A549 (cell line): ENCODE data around the gene SNX3. TPM values are rescaled to one million over a fixed set of nuclear protein-coding genes. Genes with fewer than 3 reads are reported as not detected.

Experiments used
- ATAC-seq, 2 experiments: fragments of 200-7000 bp in 1 of 2; fragments of >200 bp in 1 of 2; cut with Nextera tagmentation in 1 of 2; cut with Tn5 transposase in 1 of 2; 3 replicates each; pipeline versions ENCODE4 v1.8.0 to v1.9.1; 2018 to 2020; ENCODE audit warnings: mild to moderate bottlenecking in 1 of 2, moderate library complexity in 1 of 2
- CTCF ChIA-PET: fragments of 300-600 bp; sonication (Branson Sonifier 250); formaldehyde crosslinking; extraction: SDS; loops from one replicate; lab custom pipeline; 2021; ENCODE audit warnings: antibody characterized with exemption, inconsistent platforms; lab: Yijun Ruan, JAX
- POLR2A ChIA-PET: fragments of 350-600 bp; formaldehyde crosslinking; extraction: SDS; loops from one replicate; lab custom pipeline; 2021; ENCODE audit warnings: antibody characterized with exemption, inconsistent platforms; lab: Yijun Ruan, JAX
- DNase-seq, 2 experiments: peaks; one replicate each; pipeline versions ENCODE4 v3.0.0 to v3.0.0-alpha.2; 2011 to 2016; ENCODE audit warnings: low read depth in 1 of 2, low spot score in 1 of 2
- FAIRE-seq: peaks from 2 replicates; lab custom pipeline; 2011; peaks lifted over from hg19 to GRCh38; lab: Jason Lieb, UNC
- H3K27ac ChIP-seq, 2 experiments: fragments of >200 bp; sonication (Bioruptor Twin); formaldehyde crosslinking; 3 replicates each; pipeline ENCODE4 v1.5.1; 2016 to 2017
- H3K4me1 ChIP-seq: fragments of >200 bp; sonication (Bioruptor Twin); formaldehyde crosslinking; 3 replicates; pipeline ENCODE4 v1.6.1; 2016
- H3K4me2 ChIP-seq: fragments of >200 bp; sonication (Bioruptor Twin); formaldehyde crosslinking; 3 replicates; pipeline ENCODE4 v1.6.1; 2016
- H3K4me3 ChIP-seq: fragments of >200 bp; sonication (Bioruptor Twin); formaldehyde crosslinking; 3 replicates; pipeline ENCODE4 v1.5.1; 2016
- H3K9me3 ChIP-seq: fragments of >200 bp; sonication (Bioruptor Twin); formaldehyde crosslinking; 3 replicates; pipeline ENCODE4 v1.6.1; 2016
- CBX2 ChIP-seq: fragments of 200-600 bp; sonication (generic); IDR thresholded peaks from 2 replicates; pipeline ENCODE4 v1.6.1; 2016; ENCODE audit warnings: low read depth, mild to moderate bottlenecking, borderline replicate concordance
- CBX8 ChIP-seq: fragments of 200-600 bp; sonication (generic); IDR thresholded peaks from 2 replicates; pipeline ENCODE4 v1.6.1; 2016
- CEBPB ChIP-seq, 2 experiments: fragments of >200 bp in 1 of 2; sonication (Bioruptor Twin) in 1 of 2; formaldehyde crosslinking in 1 of 2; IDR thresholded peaks; 2 replicates each; pipeline ENCODE4 v1.6.1; 2012 to 2016
- CHD2 ChIP-seq: fragments of 150-350 bp; IDR thresholded peaks from 2 replicates; pipeline ENCODE4 v1.6.1; 2014; ENCODE audit warnings: low read length; ENCODE audit not compliant: partially characterized antibody
- EHF ChIP-seq: fragments of 250-450 bp; sonication (Bioruptor Pico); IDR thresholded peaks from 2 replicates; pipeline ENCODE4 v1.5.0; 2020; ENCODE audit warnings: mild to moderate bottlenecking
- FOSB ChIP-seq: fragments of 250-450 bp; sonication (Bioruptor Pico); IDR thresholded peaks from 2 replicates; pipeline ENCODE4 v1.5.0; 2020; ENCODE audit warnings: mild to moderate bottlenecking, moderate library complexity
- FOSL2 ChIP-seq, 2 experiments: fragments of 450-650 bp in 1 of 2; fragments of >200 bp in 1 of 2; sonication (Bioruptor Twin) in 1 of 2; formaldehyde crosslinking; IDR thresholded peaks; 2 replicates each; pipeline versions ENCODE4 v1.5.0 to v1.6.1; 2016 to 2020; ENCODE audit warnings: mild to moderate bottlenecking in 1 of 2, moderate library complexity in 1 of 2
- GATA3 ChIP-seq: IDR thresholded peaks from 2 replicates; pipeline ENCODE4 v1.6.1; 2012; ENCODE audit warnings: borderline replicate concordance
- HDAC2 ChIP-seq: fragments of 200-600 bp; sonication (generic); IDR thresholded peaks from 2 replicates; pipeline ENCODE4 v1.6.1; 2016
- HEYL ChIP-seq: fragments of 250-450 bp; sonication (Bioruptor Pico); IDR thresholded peaks from 2 replicates; pipeline ENCODE4 v1.8.0; 2021; ENCODE audit warnings: mild to moderate bottlenecking, moderate library complexity
- HOXA7 ChIP-seq: fragments of 250-450 bp; sonication (Bioruptor Pico); IDR thresholded peaks from 2 replicates; pipeline ENCODE4 v1.5.0; 2020; ENCODE audit warnings: mild to moderate bottlenecking, moderate library complexity
- HOXB13 ChIP-seq: fragments of 250-450 bp; sonication (Bioruptor Pico); IDR thresholded peaks from 2 replicates; pipeline ENCODE4 v1.5.0; 2020; ENCODE audit warnings: low read depth, mild to moderate bottlenecking, moderate library complexity
- JUN ChIP-seq, 2 experiments: fragments of >200 bp; sonication (Bioruptor Twin); formaldehyde crosslinking; IDR thresholded peaks; 2 replicates in 1 of 2; 3 replicates in 1 of 2; pipeline ENCODE4 v1.6.1; 2016 to 2017
- KDM1A ChIP-seq: fragments of 200-600 bp; sonication (generic); IDR thresholded peaks from 2 replicates; pipeline ENCODE4 v1.6.1; 2016; ENCODE audit warnings: low read depth, mild to moderate bottlenecking
- KDM5A ChIP-seq: fragments of 200-600 bp; sonication (generic); IDR thresholded peaks from 2 replicates; pipeline ENCODE4 v1.6.1; 2016; ENCODE audit warnings: antibody characterized with exemption, mild to moderate bottlenecking
- MAZ ChIP-seq: fragments of 150-350 bp; IDR thresholded peaks from 2 replicates; pipeline ENCODE4 v1.6.1; 2014; ENCODE audit warnings: antibody characterized with exemption, low read depth, low read length, borderline replicate concordance
- NFE2L2 ChIP-seq: fragments of 150-350 bp; conservative IDR thresholded peaks from 2 replicates; pipeline ENCODE4 v1.6.1; 2014; ENCODE audit warnings: low read length
- NPAS2 ChIP-seq: fragments of 250-450 bp; sonication (Bioruptor Pico); IDR thresholded peaks from 2 replicates; pipeline ENCODE4 v1.8.0; 2022; ENCODE audit warnings: mild to moderate bottlenecking, moderate library complexity, borderline replicate concordance
- POLR2A ChIP-seq: IDR thresholded peaks from 2 replicates; pipeline ENCODE4 v1.6.1; 2012; ENCODE audit warnings: mild to moderate bottlenecking, low read length
- RAD21 ChIP-seq, 2 experiments: fragments of >200 bp in 1 of 2; sonication (Bioruptor Twin) in 1 of 2; formaldehyde crosslinking in 1 of 2; IDR thresholded peaks in 1 of 2; conservative IDR thresholded peaks in 1 of 2; 2 replicates in 1 of 2; 3 replicates in 1 of 2; pipeline ENCODE4 v1.6.1; 2012 to 2018; ENCODE audit warnings: inconsistent platforms in 1 of 2
- RARB ChIP-seq: fragments of 250-450 bp; sonication (Bioruptor Pico); IDR thresholded peaks from 2 replicates; pipeline ENCODE4 v1.8.0; 2021; ENCODE audit warnings: mild to moderate bottlenecking, moderate library complexity
- RFX5 ChIP-seq: fragments of 450-650 bp; IDR thresholded peaks from 2 replicates; pipeline ENCODE4 v1.7.1; 2014; ENCODE audit warnings: antibody characterized with exemption, mild to moderate bottlenecking, moderate library complexity
- RNF2 ChIP-seq: fragments of 200-600 bp; sonication (generic); IDR thresholded peaks from 2 replicates; pipeline ENCODE4 v1.6.1; 2016; ENCODE audit warnings: low read depth, mild to moderate bottlenecking, antibody characterized with exemption, moderate library complexity, borderline replicate concordance
- TP53 ChIP-seq: fragments of 250-450 bp; sonication (Bioruptor Pico); IDR thresholded peaks from 2 replicates; pipeline ENCODE4 v1.5.0; 2021; ENCODE audit warnings: mild to moderate bottlenecking, moderate library complexity
- ZC3H11A ChIP-seq: fragments of 450-650 bp; IDR thresholded peaks from 2 replicates; pipeline ENCODE4 v1.6.1; 2014; ENCODE audit warnings: antibody characterized with exemption, mild to moderate bottlenecking
- ZFP36 ChIP-seq: fragments of 450-650 bp; IDR thresholded peaks from 2 replicates; pipeline ENCODE4 v1.6.1; 2014; ENCODE audit warnings: borderline replicate concordance; ENCODE audit not compliant: partially characterized antibody
- WGBS: methylation state at CpG from one replicate; pipeline ENCODE4 v1.1.6; 2017; ENCODE audit errors: missing lambda C conversion rate; 5-methylcytosine and 5-hydroxymethylcytosine counted together
- polyA plus RNA-seq, 4 experiments: library from polyadenylated mRNA; depleted of rRNA in 3 of 4; stranded (reverse); fragments of >200 nt; fragmentation: RNase III in 1 of 4; extraction: RNeasy Plus Mini Kit Qiagen cat#74134 plus additional on column Dnase treatment in 1 of 4; gene quantifications; 2 replicates in 3 of 4; 3 replicates in 1 of 4; pipeline ENCODE4 v1.2.3, GENCODE V29; 2011 to 2017
- TF ChIP-seq, protein P1 (sequence below): IDR thresholded peaks from 2 replicates; pipeline ENCODE4 v1.6.1; 2012
- TF ChIP-seq, protein P2 (sequence below): fragments of >200 bp; sonication (Bioruptor Twin); formaldehyde crosslinking; IDR thresholded peaks from 2 replicates; pipeline ENCODE4 v1.6.1; 2016
- TF ChIP-seq, protein P3 (sequence below): IDR thresholded peaks from 2 replicates; pipeline ENCODE4 v1.6.1; 2012; ENCODE audit warnings: low read depth, borderline replicate concordance

The SNX3 gene
- polyA plus RNA-seq, 2 of the 4 experiments (the other 2 are of a cell fraction): 106 to 214 TPM

DNA sequence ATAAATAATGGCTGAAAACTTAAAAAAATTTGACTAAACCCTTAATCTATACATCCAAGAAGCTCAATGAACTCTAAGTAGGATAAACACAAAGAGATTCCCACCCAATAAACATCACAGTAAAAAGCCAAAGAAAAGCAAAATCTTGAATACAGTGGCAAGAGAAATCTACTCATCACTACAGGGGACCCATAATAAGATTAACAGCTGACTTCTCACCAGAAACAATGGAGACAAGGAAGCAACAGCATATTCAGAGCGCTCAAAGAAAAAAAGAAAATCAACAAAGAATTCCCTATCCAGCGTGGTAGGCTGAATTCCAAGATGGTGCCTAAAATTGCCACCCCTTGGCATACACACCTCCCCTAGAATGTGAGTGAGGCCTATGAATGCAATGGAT, 18.6 kb downstream of the SNX3 start (continued):
- TF ChIP-seq, protein P1, sequence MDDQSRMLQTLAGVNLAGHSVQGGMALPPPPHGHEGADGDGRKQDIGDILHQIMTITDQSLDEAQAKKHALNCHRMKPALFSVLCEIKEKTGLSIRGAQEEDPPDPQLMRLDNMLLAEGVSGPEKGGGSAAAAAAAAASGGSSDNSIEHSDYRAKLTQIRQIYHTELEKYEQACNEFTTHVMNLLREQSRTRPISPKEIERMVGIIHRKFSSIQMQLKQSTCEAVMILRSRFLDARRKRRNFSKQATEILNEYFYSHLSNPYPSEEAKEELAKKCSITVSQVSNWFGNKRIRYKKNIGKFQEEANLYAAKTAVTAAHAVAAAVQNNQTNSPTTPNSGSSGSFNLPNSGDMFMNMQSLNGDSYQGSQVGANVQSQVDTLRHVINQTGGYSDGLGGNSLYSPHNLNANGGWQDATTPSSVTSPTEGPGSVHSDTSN: no peak
- no peak for TF ChIP-seq KDM1A
- TF ChIP-seq RARB (CRISPR knock-in tag): no peak
- no peak for TF ChIP-seq EHF
- no peak for TF ChIP-seq RAD21 (conservative IDR thresholded peaks at IDR 0.05 in 1 of 2, IDR thresholded peaks at IDR 0.05 in 1 of 2)
- TF ChIP-seq GATA3: no peak
- TF ChIP-seq TP53 (CRISPR knock-in tag): no peak
- no peak for TF ChIP-seq CHD2
- no peak for TF ChIP-seq ZFP36

DNA sequence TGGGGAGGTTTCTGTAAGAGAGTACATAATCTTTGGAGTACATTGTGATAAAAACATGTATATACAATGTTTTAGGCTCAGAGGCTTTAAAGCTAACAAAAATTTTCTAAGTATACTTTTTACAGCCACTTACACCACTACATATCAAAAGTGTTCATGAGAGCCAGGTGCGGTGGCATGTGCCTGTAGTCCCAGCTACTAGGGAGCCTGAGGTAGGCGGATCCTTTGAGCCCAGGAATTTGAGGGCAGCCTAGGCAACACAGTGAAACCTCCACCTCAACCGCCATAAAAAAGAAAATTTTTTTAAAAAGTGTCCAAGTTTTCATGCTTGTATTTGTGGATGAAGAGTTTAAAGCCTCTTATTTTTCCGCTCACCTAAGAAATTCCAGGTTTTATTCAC, 22.5 kb downstream of the SNX3 start:
- ChIA-PET POLR2A (no interaction called here), CTCF (no interaction called here)
- H3K9me3 ChIP-seq: no peaks in the 10 kb centered on the region; the same call in 2 of the 3 replicates
- H3K27ac ChIP-seq: no peak overlapping the region
- H3K4me3 ChIP-seq: no peak overlapping the region
- ATAC-seq: no peak
- TF ChIP-seq HOXB13 (CRISPR knock-in tag) (no peak), KDM5A (no peak), HDAC2 (no peak), MAZ (no peak), CBX8 (no peak), ZFP36 (no peak), FOSL2 (IDR thresholded peaks at IDR 0.05) (no peak), FOSL2 (CRISPR knock-in tag; IDR thresholded peaks at IDR 0.05) (no peak), RFX5 (no peak), HEYL (no peak), CBX2 (no peak), HOXA7 (no peak)
- TF ChIP-seq, protein P2, sequence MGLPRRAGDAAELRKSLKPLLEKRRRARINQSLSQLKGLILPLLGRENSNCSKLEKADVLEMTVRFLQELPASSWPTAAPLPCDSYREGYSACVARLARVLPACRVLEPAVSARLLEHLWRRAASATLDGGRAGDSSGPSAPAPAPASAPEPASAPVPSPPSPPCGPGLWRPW: no peak
- DNase-seq: no peak
- no peaks in the 10 kb centered on the region for H3K4me1 ChIP-seq
- no peak for FAIRE-seq
- no peak overlapping the region for H3K4me2 ChIP-seq
- 95% methylated on average over 4 of the region's 4 CpGs for WGBS

DNA sequence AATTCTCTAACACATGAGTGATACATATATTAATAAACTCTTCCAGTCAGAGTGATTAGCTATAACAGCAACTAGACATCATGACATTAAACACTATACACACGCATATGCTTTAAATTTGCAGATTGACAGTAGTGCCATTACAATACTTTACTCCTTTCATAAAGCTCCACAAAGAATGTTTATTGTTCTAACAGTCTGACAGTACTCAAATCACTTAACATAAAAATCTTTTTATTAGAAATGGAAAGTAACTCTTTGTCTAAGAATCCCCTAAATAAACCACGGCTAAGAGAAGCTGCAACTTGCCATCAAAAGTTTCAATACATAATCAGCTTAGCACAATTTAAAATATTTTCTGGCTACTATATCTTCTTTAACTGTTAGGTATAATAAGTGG, 24.0 kb downstream of the SNX3 start:
- ChIA-PET POLR2A (no interaction called here), CTCF (interaction anchor here (1.4 kb wide), 1 partner anchor 256 kb away, joined by 4 read pairs; no protein-coding TSS in a partner anchor)
- H3K4me1 ChIP-seq: no peaks in the 10 kb centered on the region
- DNase-seq (no peak), FAIRE-seq (no peak), ATAC-seq (no peak)
- H3K27ac ChIP-seq: no peak overlapping the region
- no peak overlapping the region for H3K4me2 ChIP-seq
- TF ChIP-seq NFE2L2: no peak
- whole genome bisulfite sequencing: 76% methylated on average over 2 of the region's 2 CpGs
- H3K4me3 ChIP-seq: no peak overlapping the region
- no peaks in the 10 kb centered on the region for H3K9me3 ChIP-seq

DNA sequence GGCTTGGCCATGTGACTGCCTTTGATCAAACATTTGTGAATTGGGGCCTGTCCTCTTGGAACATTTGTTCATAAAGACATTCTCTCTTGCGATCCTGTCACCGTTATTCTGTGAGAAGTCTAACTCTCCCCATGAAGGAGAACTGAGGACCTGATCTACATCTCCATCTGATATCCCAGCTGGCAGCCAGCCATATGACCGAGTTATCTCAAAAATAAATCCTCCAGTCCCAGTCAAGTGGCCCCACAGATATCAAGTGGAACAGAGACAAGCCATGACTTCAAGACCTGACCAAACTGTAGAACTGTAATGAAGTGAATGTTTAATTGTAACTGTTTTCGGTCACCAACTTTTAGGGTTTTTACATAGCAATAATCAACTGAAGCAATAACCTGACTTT, 25.7 kb downstream of the SNX3 start:
- 91% methylated on average over 4 of the region's 4 CpGs for whole genome bisulfite sequencing
- CTCF ChIA-PET: no interaction called here
- Histone ChIP-seq H3K27ac (no peak overlapping the region), H3K4me3 (no peak overlapping the region), H3K9me3 (no peaks in the 10 kb centered on the region), H3K4me2 (no peak overlapping the region), H3K4me1 (no peaks in the 10 kb centered on the region)
- FAIRE-seq: no peak
- no peak for ATAC-seq
- POLR2A ChIA-PET: no interaction called here
- TF ChIP-seq FOSL2 (IDR thresholded peaks at IDR 0.05) (no peak), FOSL2 (CRISPR knock-in tag; IDR thresholded peaks at IDR 0.05) (no peak), GATA3 (no peak), JUN (IDR thresholded peaks at IDR 0.05) (no peak), ZC3H11A (no peak), HOXA7 (no peak), KDM1A (no peak), POLR2A (no peak), CBX8 (no peak), NPAS2 (no peak), RNF2 (no peak), FOSB (CRISPR knock-in tag) (no peak), CEBPB (IDR thresholded peaks at IDR 0.05) (no peak)
- TF ChIP-seq, protein P3, sequence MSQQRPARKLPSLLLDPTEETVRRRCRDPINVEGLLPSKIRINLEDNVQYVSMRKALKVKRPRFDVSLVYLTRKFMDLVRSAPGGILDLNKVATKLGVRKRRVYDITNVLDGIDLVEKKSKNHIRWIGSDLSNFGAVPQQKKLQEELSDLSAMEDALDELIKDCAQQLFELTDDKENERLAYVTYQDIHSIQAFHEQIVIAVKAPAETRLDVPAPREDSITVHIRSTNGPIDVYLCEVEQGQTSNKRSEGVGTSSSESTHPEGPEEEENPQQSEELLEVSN: no peak
- DNase-seq: no peak
